ENCODE results near the gene HYAL2. TPM values are rescaled to one million over a fixed set of nuclear protein-coding genes. Genes with fewer than 3 reads are reported as not detected.

HYAL2 gene
- total and polyA plus RNA-seq, 10 of the 15 experiments (the other 5 are each of a cell fraction or from before 2014, with no cell fraction given): 0.06 to 21.8 (median 12.7) TPM

DNA sequence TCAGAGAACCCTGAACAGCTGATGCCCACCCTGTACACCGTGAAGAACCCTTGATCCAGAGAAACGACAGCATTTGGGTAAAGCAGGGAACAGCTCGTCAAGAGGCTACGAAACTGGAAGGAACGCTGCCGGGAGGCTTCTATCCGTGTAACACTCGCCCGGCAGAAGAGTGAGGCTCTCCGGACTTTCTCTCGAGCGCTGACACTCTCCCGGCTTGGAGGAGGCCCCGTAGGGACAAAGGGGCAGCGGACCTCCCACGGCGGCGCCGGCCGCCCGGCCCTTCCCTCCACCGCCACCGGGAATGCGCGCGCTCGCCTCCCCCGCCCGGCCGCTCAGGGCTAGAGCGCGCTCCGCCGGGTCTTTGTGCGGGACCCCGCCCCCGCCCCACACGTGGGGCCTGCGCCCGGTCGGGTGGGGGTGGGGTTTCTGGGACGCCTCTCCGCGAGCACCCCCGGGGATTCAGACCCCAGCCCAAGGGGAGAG lies 1.7 kb downstream of the HYAL2 start (continued):
- no peak for TF ChIP-seq TBL1XR1 (IDR thresholded peaks at IDR 0.05; ENCODE audit: low read depth, low read length)
- no peak for TF ChIP-seq ATF7 (IDR thresholded peaks at IDR 0.05; ENCODE audit: low read depth)
- TF ChIP-seq CREB1 (IDR thresholded peaks at IDR 0.05; ENCODE audit: low read depth): 0 out of 2 replicates have a peak, but pooled peaks have one; percentile 3
- TF ChIP-seq, protein P1, sequence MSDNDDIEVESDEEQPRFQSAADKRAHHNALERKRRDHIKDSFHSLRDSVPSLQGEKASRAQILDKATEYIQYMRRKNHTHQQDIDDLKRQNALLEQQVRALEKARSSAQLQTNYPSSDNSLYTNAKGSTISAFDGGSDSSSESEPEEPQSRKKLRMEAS (IDR thresholded peaks at IDR 0.05; ENCODE audit: low read depth, low read length): peak; percentile 42; the same call in 1 of the 2 replicates
- no peak for TF ChIP-seq FOXK2 (IDR thresholded peaks at IDR 0.05)
- TF ChIP-seq HDAC2 (IDR thresholded peaks at IDR 0.05): 0 out of 2 replicates have a peak, but pooled peaks have one; percentile 60
- 0 out of 2 replicates have a peak, but pooled peaks have one; percentile 80 for TF ChIP-seq NR2F1 (conservative IDR thresholded peaks at IDR 0.05)
- no peak for TF ChIP-seq IRF4 (IDR thresholded peaks at IDR 0.05; ENCODE audit: low read depth, low read length)
- 0 out of 2 replicates have a peak, but pooled peaks have one; percentile 18 for TF ChIP-seq POLR2AphosphoS5 (IDR thresholded peaks at IDR 0.05; ENCODE audit: low read length)
- no peak for TF ChIP-seq ZNF384 (IDR thresholded peaks at IDR 0.05; ENCODE audit: borderline replicate concordance, low read depth, low read length)
- TF ChIP-seq, protein P2, sequence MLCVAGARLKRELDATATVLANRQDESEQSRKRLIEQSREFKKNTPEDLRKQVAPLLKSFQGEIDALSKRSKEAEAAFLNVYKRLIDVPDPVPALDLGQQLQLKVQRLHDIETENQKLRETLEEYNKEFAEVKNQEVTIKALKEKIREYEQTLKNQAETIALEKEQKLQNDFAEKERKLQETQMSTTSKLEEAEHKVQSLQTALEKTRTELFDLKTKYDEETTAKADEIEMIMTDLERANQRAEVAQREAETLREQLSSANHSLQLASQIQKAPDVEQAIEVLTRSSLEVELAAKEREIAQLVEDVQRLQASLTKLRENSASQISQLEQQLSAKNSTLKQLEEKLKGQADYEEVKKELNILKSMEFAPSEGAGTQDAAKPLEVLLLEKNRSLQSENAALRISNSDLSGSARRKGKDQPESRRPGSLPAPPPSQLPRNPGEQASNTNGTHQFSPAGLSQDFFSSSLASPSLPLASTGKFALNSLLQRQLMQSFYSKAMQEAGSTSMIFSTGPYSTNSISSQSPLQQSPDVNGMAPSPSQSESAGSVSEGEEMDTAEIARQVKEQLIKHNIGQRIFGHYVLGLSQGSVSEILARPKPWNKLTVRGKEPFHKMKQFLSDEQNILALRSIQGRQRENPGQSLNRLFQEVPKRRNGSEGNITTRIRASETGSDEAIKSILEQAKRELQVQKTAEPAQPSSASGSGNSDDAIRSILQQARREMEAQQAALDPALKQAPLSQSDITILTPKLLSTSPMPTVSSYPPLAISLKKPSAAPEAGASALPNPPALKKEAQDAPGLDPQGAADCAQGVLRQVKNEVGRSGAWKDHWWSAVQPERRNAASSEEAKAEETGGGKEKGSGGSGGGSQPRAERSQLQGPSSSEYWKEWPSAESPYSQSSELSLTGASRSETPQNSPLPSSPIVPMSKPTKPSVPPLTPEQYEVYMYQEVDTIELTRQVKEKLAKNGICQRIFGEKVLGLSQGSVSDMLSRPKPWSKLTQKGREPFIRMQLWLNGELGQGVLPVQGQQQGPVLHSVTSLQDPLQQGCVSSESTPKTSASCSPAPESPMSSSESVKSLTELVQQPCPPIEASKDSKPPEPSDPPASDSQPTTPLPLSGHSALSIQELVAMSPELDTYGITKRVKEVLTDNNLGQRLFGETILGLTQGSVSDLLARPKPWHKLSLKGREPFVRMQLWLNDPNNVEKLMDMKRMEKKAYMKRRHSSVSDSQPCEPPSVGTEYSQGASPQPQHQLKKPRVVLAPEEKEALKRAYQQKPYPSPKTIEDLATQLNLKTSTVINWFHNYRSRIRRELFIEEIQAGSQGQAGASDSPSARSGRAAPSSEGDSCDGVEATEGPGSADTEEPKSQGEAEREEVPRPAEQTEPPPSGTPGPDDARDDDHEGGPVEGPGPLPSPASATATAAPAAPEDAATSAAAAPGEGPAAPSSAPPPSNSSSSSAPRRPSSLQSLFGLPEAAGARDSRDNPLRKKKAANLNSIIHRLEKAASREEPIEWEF (IDR thresholded peaks at IDR 0.05; ENCODE audit: insufficient replicate concordance, low read depth, low read length): no peak
- no peak for TF ChIP-seq RCOR1 (conservative IDR thresholded peaks at IDR 0.05; ENCODE audit: low read depth, low read length)
- TF ChIP-seq MXI1 (IDR thresholded peaks at IDR 0.05; ENCODE audit: low read depth, low read length): peak; percentile 71
- no peak for TF ChIP-seq NBN (IDR thresholded peaks at IDR 0.05)
- TF ChIP-seq IKZF2 (IDR thresholded peaks at IDR 0.05): no peak
- no peak for TF ChIP-seq CBX3 (IDR thresholded peaks at IDR 0.05; ENCODE audit: borderline replicate concordance, low read depth)
- no peak for TF ChIP-seq SMAD1 (IDR thresholded peaks at IDR 0.05; ENCODE audit: low read depth, partially characterized antibody)
- no peak for TF ChIP-seq RUNX3 (IDR thresholded peaks at IDR 0.05; ENCODE audit: low read length)
